PC-9 (cell line): ENCODE data around the gene NECTIN1.

Experiments
- CTCF ChIP-seq: fragments of 200-600 bp; sonication (generic); conservative IDR thresholded peaks from 2 replicates; pipeline ENCODE4 v1.6.1; 2017; ENCODE audit warnings: mixed run types, antibody characterized with exemption, mild to moderate bottlenecking, moderate library complexity
- EZH2 ChIP-seq: fragments of 200-600 bp; sonication (generic); IDR thresholded peaks from 2 replicates; pipeline ENCODE4 v1.8.0; 2017; ENCODE audit warnings: antibody characterized with exemption, low read depth

GRCh38 chr11:119615003-119615881 is 113.8 kb downstream of the NECTIN1 start:
- no peak for TF ChIP-seq CTCF
- no peak for TF ChIP-seq EZH2
